Aorta (tissue), 5 donors: Measurements from ENCODE around the gene RPTOR. TPM values are rescaled to one million over a fixed set of nuclear protein-coding genes. Genes with fewer than 3 reads are reported as not detected.
A peak's percentile ranks its signal among the peaks of the same experiment; 100 is the strongest.

Source experiments
- ATAC-seq: fragments of 200-7000 bp; cut with Tn5 transposase; one replicate; pipeline ENCODE4 v1.9.1; 2022; ENCODE audit warnings: moderate library complexity; ENCODE audit not compliant: low FRiP score
- DNase-seq, 2 donors: peaks; one replicate each; pipeline ENCODE4 v3.0.0-alpha.2; 2020
- H3K27ac ChIP-seq, 2 donors: one replicate each; pipeline ENCODE4 v1.5.1; 2013; ENCODE audit warnings: low read length in 2 of 2, mild to moderate bottlenecking in 2 of 2, moderate library complexity in 2 of 2, control low read depth in 1 of 2, inconsistent platforms in 1 of 2, low read depth in 1 of 2
- H3K27me3 ChIP-seq, 2 donors: one replicate each; pipeline ENCODE4 v1.6.1; 2013; ENCODE audit warnings: control low read depth in 1 of 2, low read length in 1 of 2, mild to moderate bottlenecking in 1 of 2, moderate library complexity in 1 of 2; ENCODE audit not compliant: insufficient read depth in 2 of 2, control insufficient read depth in 1 of 2
- H3K36me3 ChIP-seq, 2 donors: one replicate each; pipeline ENCODE4 v1.6.1; 2013; ENCODE audit warnings: control low read depth in 1 of 2, low read length in 1 of 2, mild to moderate bottlenecking in 1 of 2; ENCODE audit not compliant: insufficient read depth in 2 of 2, control insufficient read depth in 1 of 2
- H3K4me1 ChIP-seq, 2 donors: one replicate each; pipeline ENCODE4 v1.6.1; 2013; ENCODE audit warnings: low read length in 2 of 2, control low read depth in 1 of 2, mild to moderate bottlenecking in 1 of 2, moderate library complexity in 1 of 2; ENCODE audit not compliant: insufficient read depth in 2 of 2, control insufficient read depth in 1 of 2
- H3K4me3 ChIP-seq, 2 donors: one replicate each; pipeline ENCODE4 v1.5.1; 2013; ENCODE audit warnings: low read length in 2 of 2, control low read depth in 1 of 2, mild to moderate bottlenecking in 1 of 2
- H3K9me3 ChIP-seq: one replicate; pipeline ENCODE4 v1.6.1; 2013; ENCODE audit warnings: mild to moderate bottlenecking, low read length; ENCODE audit not compliant: control insufficient read depth
- WGBS, 2 donors: extraction: QIAGEN DNeasy Blood & Tissue Kit; methylation state at CpG; one replicate each; pipeline ENCODE4 v1.1.7; 2013; 5-methylcytosine and 5-hydroxymethylcytosine counted together
- intact Hi-C, 2 donors: fragments of 100-400 bp; cut with DNase I; formaldehyde crosslinking; loops; one replicate each; pipeline versions ENCODE4 v1.14.2 to v1.15.0; 2022
- polyA plus RNA-seq, 2 donors: library from polyadenylated mRNA; stranded (reverse); fragments of 200-250 nt; gene quantifications; one replicate each; pipeline ENCODE4 v1.2.3, GENCODE V29; 2013
- total RNA-seq, 2 donors: library from RNA; stranded (reverse); fragmentation: NEBNext Ultra II Directional; extraction: Animal tissue kit (Norgen Biotek cat#: 25700); gene quantifications; one replicate each; pipeline ENCODE4 v1.2.1, GENCODE V29; 2021
- donor health status: healthy with polysubstance abuse.
- donor health status: Bipolar disorder and iron deficiency.
- donor health status: DM: no; HTN: no; CAD: no.
- donor health status: DM: no; HTN: no; CAD: no.
- donor health status: DM: yes; HTN: yes; CAD: no.

The RPTOR gene
- total and polyA plus RNA-seq, 4 donors, result 2.1 to 31.4 (median 18.6) TPM

DNA sequence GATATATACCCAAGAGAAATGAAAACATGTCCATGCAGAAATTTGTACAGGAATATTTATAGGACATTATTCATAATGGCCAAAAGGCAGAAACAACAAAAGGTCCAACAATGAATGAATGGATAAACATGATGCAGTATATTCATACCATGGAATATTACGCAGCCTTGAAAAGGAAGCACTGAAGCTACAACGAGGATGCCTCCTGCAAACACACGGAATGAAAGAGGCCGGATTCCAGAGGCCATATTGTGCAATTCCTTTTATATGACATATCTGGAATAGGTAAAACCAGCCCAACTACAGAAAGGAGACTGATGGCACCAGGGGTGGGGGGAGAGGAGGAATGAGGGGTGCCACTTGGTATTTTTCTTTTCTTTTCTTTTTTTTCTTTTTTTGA, 432.5 kb downstream of the RPTOR start:
- Histone ChIP-seq H3K4me3 (no peak overlapping the region), H3K27ac (no peak overlapping the region), H3K4me1 (no peaks in the 10 kb centered on the region), H3K9me3 (no peaks in the 10 kb centered on the region), H3K36me3 (no peaks in the 10 kb centered on the region), H3K27me3 (no peaks in the 10 kb centered on the region)
- ATAC-seq (no peak), DNase-seq (no peak)
- WGBS, 2 donors, result 91 to 92% methylated on average over 4 of the region's 4 CpGs
- intact Hi-C loops, result loop anchor here in 1 of 2 donors (5.0 kb wide), 1 partner anchor 75 kb away; no protein-coding TSS in a partner anchor

DNA sequence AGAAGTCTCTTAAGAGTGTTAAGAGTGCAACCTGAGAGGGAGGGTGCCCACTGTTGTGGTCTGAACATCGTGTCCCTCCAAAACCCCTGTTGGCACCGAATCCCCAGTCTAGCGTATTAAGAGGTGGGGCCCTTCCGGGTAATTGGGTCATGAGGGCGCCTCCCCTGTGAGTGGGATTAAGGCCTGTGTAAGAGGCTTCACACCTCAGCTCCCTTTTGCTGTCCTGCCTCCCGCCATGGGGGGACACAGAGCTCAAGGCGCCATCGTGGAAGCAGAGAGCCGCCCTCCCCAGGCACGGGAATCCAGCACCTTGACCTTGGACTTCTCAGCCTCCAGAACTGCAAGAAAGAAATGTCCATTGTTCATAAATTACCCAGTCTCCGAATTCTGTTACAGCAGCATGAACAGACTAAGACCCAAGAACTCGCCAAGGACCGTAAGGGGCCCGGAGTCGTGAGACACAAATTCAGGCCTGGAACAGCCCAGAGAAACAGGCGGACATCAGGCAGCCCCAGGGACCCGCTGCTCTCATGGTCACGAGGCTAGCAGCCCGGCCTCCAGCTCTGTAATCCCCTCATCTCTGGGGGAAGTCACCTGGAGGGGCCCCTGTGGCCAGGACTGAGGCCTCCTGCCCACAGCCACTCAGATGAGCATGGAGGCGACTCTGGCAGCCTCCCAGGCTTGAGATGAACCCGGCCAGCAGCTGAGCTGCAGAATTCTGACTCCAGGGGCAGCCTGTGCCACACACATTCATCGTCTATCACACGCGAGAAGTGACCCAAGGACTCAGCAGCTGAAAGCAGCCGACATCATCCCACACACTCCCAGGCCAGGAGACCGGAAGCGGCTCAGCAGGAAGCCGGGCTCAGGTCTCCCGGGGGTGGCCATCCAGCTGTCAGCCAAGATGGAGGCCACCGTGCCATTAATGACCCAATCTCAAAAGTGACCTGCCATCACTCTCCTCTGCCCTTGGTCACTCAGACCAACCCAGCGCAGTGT, 434.2 kb downstream of the RPTOR start:
- WGBS, 2 donors, result 87 to 90% methylated on average over 31 of the region's 31 CpGs
- intact Hi-C loops, result loop anchor here in 1 of 2 donors (5.0 kb wide), 1 partner anchor 76 kb away; no protein-coding TSS in a partner anchor
- H3K27ac ChIP-seq, result no peak overlapping the region
- no peaks in the 10 kb centered on the region for H3K36me3 ChIP-seq
- DNase-seq (no peak), ATAC-seq (no peak)
- H3K27me3 ChIP-seq, result no peaks in the 10 kb centered on the region
- no peaks in the 10 kb centered on the region for H3K4me1 ChIP-seq
- H3K4me3 ChIP-seq, result no peak overlapping the region
- no peaks in the 10 kb centered on the region for H3K9me3 ChIP-seq

GRCh38 chr17:80979547-80980378, 435.1 kb downstream of the RPTOR start:
- no peaks in the 10 kb centered on the region for H3K9me3 ChIP-seq
- no peaks in the 10 kb centered on the region for H3K36me3 ChIP-seq
- 76 to 79% methylated on average over 26 of the region's 26 CpGs for WGBS, 2 donors
- no peak for DNase-seq
- H3K27ac ChIP-seq, result no peak overlapping the region
- no peaks in the 10 kb centered on the region for H3K4me1 ChIP-seq
- ATAC-seq, result peak; percentile 30
- H3K27me3 ChIP-seq, result no peaks in the 10 kb centered on the region
- intact Hi-C loops, result loop anchor here (2.0 to 10.0 kb wide), 5 partner anchors 77 to 553 kb away; no protein-coding TSS in a partner anchor
- H3K4me3 ChIP-seq, result no peak overlapping the region

DNA sequence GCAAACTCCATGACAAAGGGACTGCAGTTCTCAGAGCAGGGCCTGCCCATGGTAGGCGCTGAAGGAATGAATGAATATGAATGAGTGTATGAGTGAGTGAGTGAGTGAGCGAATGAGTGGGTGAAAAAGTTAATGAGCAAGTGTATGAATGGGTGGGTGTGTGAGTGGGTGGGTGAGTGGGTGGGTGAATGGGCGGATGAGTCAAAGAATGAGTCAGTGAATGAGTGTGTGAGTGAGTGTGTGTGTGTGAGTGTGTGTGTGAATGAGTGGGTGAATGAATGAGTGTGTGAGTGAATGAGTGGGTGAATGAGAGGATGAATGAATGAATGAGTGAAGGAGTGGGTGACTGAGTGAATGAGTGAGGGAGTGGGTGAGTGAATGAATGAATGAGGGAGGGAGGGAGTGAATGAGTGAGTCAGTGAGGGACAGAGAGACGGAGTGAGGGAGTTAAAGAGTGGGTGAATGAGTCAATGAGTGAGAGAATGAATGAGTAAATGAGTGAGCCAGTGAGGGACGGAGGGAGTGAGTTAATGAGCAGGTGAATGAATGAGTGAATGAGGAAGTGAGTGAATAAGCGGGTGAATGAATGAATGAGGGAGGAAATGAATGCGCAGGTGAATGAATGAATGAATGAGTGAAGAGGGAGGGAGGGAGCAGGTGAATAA, 435.9 kb downstream of the RPTOR start:
- Histone ChIP-seq H3K9me3 (no peaks in the 10 kb centered on the region), H3K27ac (no peak overlapping the region), H3K27me3 (no peaks in the 10 kb centered on the region), H3K4me3 (no peak overlapping the region), H3K36me3 (no peaks in the 10 kb centered on the region), H3K4me1 (no peaks in the 10 kb centered on the region)
- no peak for ATAC-seq
- no peak for DNase-seq
- intact Hi-C loops, result loop anchor here (2.0 to 10.0 kb wide), 4 partner anchors 113 to 554 kb away; no protein-coding TSS in a partner anchor
- WGBS, 2 donors, result 57 to 64% methylated on average over 7 of the region's 7 CpGs

DNA sequence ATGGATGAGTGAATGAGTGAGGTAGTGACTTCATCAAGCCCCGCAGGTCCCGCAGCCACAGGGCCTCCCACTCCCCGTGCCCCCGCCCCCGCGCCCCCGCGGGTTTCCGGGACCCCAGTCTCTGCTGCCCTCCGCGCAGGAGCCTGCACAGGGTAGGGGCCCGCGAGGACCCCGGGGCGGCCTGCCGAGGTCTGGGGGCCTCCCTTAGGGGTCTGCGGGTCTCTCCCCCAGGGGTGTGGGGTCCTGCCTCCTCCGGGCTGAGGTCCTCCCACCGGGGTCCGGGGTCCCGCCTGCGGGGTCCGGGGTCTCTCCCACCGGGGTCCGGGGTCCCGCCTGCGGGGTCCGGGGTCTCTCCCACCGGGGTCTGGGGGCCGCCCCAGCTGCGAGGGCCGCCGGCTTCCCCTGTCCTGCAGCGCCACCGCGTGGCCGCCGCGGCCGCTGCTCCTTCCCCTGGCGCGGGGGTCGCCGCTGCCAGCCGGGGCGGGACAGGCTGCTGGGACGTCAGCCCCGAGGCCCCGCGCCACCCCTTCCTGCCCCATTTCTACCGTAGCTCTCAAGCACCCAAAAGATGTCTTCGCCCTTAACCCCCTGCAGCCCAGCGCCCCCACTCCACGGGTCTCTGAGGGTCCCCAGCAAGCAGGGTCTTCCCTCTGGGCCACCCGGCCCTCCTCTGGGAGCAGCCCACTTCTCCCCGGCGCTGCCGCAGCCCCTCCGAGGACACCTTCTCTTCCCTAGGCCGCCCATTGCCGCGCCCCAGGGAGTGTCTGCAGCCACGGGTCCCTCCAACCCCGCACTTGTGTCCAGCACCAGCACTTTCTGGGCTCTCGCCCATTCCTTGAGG, 436.6 kb downstream of the RPTOR start:
- H3K4me1 ChIP-seq, result no peaks in the 10 kb centered on the region
- no peaks in the 10 kb centered on the region for H3K27me3 ChIP-seq
- ATAC-seq, result peak; percentile 50
- intact Hi-C loops, result loop anchor here (2.0 to 10.0 kb wide), 4 partner anchors 114 to 554 kb away; no protein-coding TSS in a partner anchor
- DNase-seq, result no peak
- no peak overlapping the region for H3K4me3 ChIP-seq
- no peak overlapping the region for H3K27ac ChIP-seq
- WGBS, 2 donors, result 7 to 8% methylated on average over 52 to 65 of the region's 65 CpGs
- H3K9me3 ChIP-seq, result no peaks in the 10 kb centered on the region
- H3K36me3 ChIP-seq, result no peaks in the 10 kb centered on the region

DNA sequence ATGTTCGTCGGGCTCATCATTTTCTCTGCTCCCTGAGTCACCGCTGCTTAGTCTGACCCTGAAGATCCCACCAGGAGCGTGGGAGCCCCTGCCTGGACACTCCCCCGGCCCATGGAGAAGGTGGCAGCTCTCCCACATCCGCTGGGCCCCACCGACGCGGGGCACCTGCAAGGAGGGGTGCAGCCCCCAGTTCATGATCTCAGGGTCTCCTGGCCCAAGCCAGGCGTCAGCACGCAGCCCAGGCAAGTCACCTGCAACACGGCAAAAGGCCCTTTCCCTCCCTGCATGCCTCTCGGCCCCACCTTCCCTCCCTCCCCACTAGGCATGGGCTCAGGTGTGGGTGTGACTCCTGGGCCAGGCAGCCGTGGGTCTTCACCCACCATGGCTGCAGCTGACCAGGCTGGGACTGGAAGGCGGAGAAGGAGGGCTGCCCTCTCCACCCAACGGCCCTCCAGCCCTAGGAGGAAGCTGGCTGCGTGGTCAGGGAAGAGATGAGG, 437.3 kb downstream of the RPTOR start:
- Histone ChIP-seq H3K27ac (no peak overlapping the region), H3K27me3 (no peaks in the 10 kb centered on the region), H3K4me1 (no peaks in the 10 kb centered on the region), H3K9me3 (no peaks in the 10 kb centered on the region), H3K4me3 (no peak overlapping the region), H3K36me3 (no peaks in the 10 kb centered on the region)
- no peak for ATAC-seq
- WGBS, 2 donors, result 78 to 79% methylated on average over 15 to 17 of the region's 17 CpGs
- intact Hi-C loops, result loop anchor here (2.0 to 10.0 kb wide), 4 partner anchors 115 to 555 kb away; no protein-coding TSS in a partner anchor
- peak in 1 of 2 donors; percentile 45 for DNase-seq

DNA sequence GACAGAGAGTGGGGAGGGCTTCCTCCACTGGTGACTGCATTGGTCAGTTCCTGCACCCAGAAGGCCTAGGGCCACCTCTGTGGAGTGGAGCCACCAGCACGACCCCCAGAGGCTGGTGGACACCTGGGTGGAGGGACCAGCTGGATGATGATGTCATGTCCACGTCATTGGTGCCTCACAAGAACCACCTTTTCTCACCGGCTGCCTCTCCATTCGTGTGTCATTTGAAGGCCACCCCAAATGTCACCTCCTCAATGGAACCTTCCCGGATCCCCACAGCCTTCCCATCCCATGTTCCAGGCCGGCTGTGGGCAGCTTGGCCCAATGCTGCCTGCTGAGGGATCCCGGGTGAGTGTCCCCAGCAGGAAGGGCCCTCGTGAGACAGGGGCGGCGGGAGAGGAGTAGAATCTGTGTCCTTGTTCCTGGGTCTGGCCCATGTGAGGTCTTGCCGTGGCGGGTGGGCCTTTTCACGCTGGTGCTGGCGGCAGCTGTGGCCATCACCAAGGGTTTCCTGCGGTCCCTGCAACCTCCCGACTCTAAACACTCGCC, 437.9 kb downstream of the RPTOR start:
- WGBS, 2 donors, result 90 to 91% methylated on average over 17 of the region's 17 CpGs
- DNase-seq (no peak), ATAC-seq (no peak)
- no peak overlapping the region for H3K27ac ChIP-seq
- no peaks in the 10 kb centered on the region for H3K4me1 ChIP-seq
- H3K9me3 ChIP-seq, result no peaks in the 10 kb centered on the region
- intact Hi-C loops, result loop anchor here (5.0 to 10.0 kb wide), 3 partner anchors 115 to 555 kb away; no protein-coding TSS in a partner anchor
- H3K36me3 ChIP-seq, result no peaks in the 10 kb centered on the region
- H3K4me3 ChIP-seq, result no peak overlapping the region
- no peaks in the 10 kb centered on the region for H3K27me3 ChIP-seq
